ENCODE measurements around the gene ARRDC5. TPM values are rescaled to one million over a fixed set of nuclear protein-coding genes. Genes with fewer than 3 reads are reported as not detected.
"Not testable (repeated sequence)": the region's sequence is repeated elsewhere in the genome, so short reads cannot be mapped to it uniquely, and the experiment has no call there.

The ARRDC5 gene
- total RNA-seq, 1 donor from 2014 or later = not detected

GRCh38 chr19:4909156-4909896, 6.6 kb upstream of the ARRDC5 start, which contains the start of gene UHRF1:
TSS of gene UHRF1 (plus strand) at chr19:4909501. CDS start at chr19:4910886, 1,385 bp downstream.
- Mint-ChIP-seq H3K9me3 (no peaks in the 10 kb centered on the region), H3K36me3 (no peaks in the 10 kb centered on the region), H3K27ac (no peak within 1 kb of the TSS), H3K4me1 (peaks cover 22% of the 10 kb centered on the region), H3K4me3 (peak within 1 kb of the TSS; percentile 80), H3K27me3 (ENCODE audit: low read depth) (no peaks in the 10 kb centered on the region)
- no peak for TF ChIP-seq CTCF (IDR thresholded peaks at IDR 0.05; ENCODE audit: unreplicated experiment)
- DNase-seq (ENCODE audit: low spot score in 2 of 2, unreplicated experiment in 2 of 2) = no peak

GRCh38 chr19:4908781-4909155, 6.1 kb upstream of the ARRDC5 start:
- Mint-ChIP-seq H3K4me1 (peaks cover 20% of the 10 kb centered on the region), H3K4me3 (peak overlapping the region; percentile 56), H3K9me3 (no peaks in the 10 kb centered on the region), H3K27ac (no peak overlapping the region), H3K27me3 (ENCODE audit: low read depth) (no peaks in the 10 kb centered on the region), H3K36me3 (no peaks in the 10 kb centered on the region)
- DNase-seq (ENCODE audit: low spot score in 2 of 2, unreplicated experiment in 2 of 2) = no peak
- no peak for TF ChIP-seq CTCF (IDR thresholded peaks at IDR 0.05; ENCODE audit: unreplicated experiment)

- H3K36me3 Mint-ChIP-seq = no peaks in the 10 kb centered on the region
These were observed 5.7 kb upstream of the ARRDC5 start for GRCh38 chr19:4908360-4908759.

GRCh38 chr19:4906963-4907362, 4.3 kb upstream of the ARRDC5 start:
- no peak for TF ChIP-seq CTCF (IDR thresholded peaks at IDR 0.05; ENCODE audit: unreplicated experiment)
- no peak for DNase-seq (ENCODE audit: low spot score in 2 of 2, unreplicated experiment in 2 of 2)
- Mint-ChIP-seq H3K27me3 (ENCODE audit: low read depth) (no peaks in the 10 kb centered on the region), H3K27ac (no peak overlapping the region), H3K9me3 (no peaks in the 10 kb centered on the region), H3K4me3 (no peak overlapping the region), H3K4me1 (peaks cover 16% of the 10 kb centered on the region), H3K36me3 (no peaks in the 10 kb centered on the region)

More at GRCh38 chr19:4908360-4908759, 5.7 kb upstream of the ARRDC5 start:
- no peak for DNase-seq (ENCODE audit: low spot score in 2 of 2, unreplicated experiment in 2 of 2)
- H3K27ac Mint-ChIP-seq = no peak overlapping the region
- peak overlapping the region; percentile 56 for H3K4me3 Mint-ChIP-seq
- H3K27me3 Mint-ChIP-seq (ENCODE audit: low read depth) = no peaks in the 10 kb centered on the region
- H3K9me3 Mint-ChIP-seq = no peaks in the 10 kb centered on the region
- H3K4me1 Mint-ChIP-seq = peaks cover 20% of the 10 kb centered on the region
- TF ChIP-seq CTCF (IDR thresholded peaks at IDR 0.05; ENCODE audit: unreplicated experiment) = no peak

GRCh38 chr19:4904481-4904880, 1.8 kb upstream of the ARRDC5 start:
- H3K27me3 Mint-ChIP-seq (ENCODE audit: low read depth) = no peaks in the 10 kb centered on the region
- H3K4me1 Mint-ChIP-seq = no peaks in the 10 kb centered on the region
- no peak for DNase-seq (ENCODE audit: low spot score in 2 of 2, unreplicated experiment in 2 of 2)
- H3K36me3 Mint-ChIP-seq = no peaks in the 10 kb centered on the region
- H3K9me3 Mint-ChIP-seq = no peaks in the 10 kb centered on the region
- no peak overlapping the region for H3K4me3 Mint-ChIP-seq
- H3K27ac Mint-ChIP-seq = no peak overlapping the region
- no peak for TF ChIP-seq CTCF (IDR thresholded peaks at IDR 0.05; ENCODE audit: unreplicated experiment)

GRCh38 chr19:4900879-4901278, 1.8 kb downstream of the ARRDC5 start:
- H3K27ac Mint-ChIP-seq; H3K36me3 Mint-ChIP-seq; DNase-seq (ENCODE audit: low spot score in 2 of 2, unreplicated experiment in 2 of 2); H3K4me1 Mint-ChIP-seq; H3K4me3 Mint-ChIP-seq; H3K27me3 Mint-ChIP-seq (ENCODE audit: low read depth); H3K9me3 Mint-ChIP-seq: not testable (repeated sequence)
